Measurements from ENCODE around the gene MTCL3.

MTCL3 gene

GRCh38 chr6:127515794-127516661, 3.1 kb downstream of the MTCL3 start:
- no peaks in the 10 kb centered on the region for H3K36me3 Mint-ChIP-seq (ENCODE audit: insufficient read depth)
- no peak for TF ChIP-seq CTCF (IDR thresholded peaks at IDR 0.05; ENCODE audit: unreplicated experiment)
- H3K9me3 Mint-ChIP-seq (ENCODE audit: low read depth), result no peaks in the 10 kb centered on the region
- peaks cover 71% of the 10 kb centered on the region for H3K27me3 Mint-ChIP-seq
- H3K4me3 Mint-ChIP-seq (ENCODE audit: low read depth), result peak overlapping the region; percentile 71
- DNase-seq (ENCODE audit: low spot score, unreplicated experiment), result peak; percentile 67
- H3K27ac Mint-ChIP-seq, result no peak overlapping the region
- H3K4me1 Mint-ChIP-seq (ENCODE audit: low read depth), result peaks cover 12% of the 10 kb centered on the region

DNA sequence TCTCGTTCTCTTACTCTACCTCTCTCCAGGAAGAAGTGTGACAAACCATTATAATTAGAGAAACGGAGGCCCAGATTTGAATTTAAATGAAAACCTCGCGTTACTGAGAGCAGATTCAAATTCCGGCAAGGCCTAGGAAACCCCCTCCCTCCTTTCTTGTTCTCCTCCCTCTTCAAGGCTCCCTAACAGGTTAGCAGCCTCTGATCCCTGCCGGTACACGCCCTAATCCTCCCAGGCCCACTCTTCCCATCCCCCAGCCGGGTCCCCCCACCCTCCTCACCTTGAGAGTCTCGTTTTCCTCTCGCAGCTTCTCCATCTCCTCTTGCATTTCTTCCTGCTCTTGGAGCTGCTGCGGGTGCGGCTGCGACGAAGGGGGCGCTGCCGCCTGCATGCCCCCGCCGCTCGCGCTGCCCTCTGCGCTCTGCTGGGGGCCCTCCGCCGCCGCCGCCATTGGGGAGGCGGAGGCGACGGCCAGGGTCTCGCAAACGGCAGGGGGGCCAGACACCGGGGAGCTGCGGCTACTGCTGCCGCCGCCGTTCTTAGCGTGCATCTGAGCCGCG, 3.8 kb downstream of the MTCL3 start:
- Mint-ChIP-seq H3K9me3 (ENCODE audit: low read depth) (no peaks in the 10 kb centered on the region), H3K4me3 (ENCODE audit: low read depth) (peak overlapping the region; percentile 68), H3K27me3 (peaks cover 70% of the 10 kb centered on the region), H3K36me3 (ENCODE audit: insufficient read depth) (no peaks in the 10 kb centered on the region), H3K27ac (no peak overlapping the region), H3K4me1 (ENCODE audit: low read depth) (peaks cover 12% of the 10 kb centered on the region)
- DNase-seq (ENCODE audit: low spot score, unreplicated experiment), result peak; percentile 12
- no peak for TF ChIP-seq CTCF (IDR thresholded peaks at IDR 0.05; ENCODE audit: unreplicated experiment)

- no peak for TF ChIP-seq CTCF (IDR thresholded peaks at IDR 0.05; ENCODE audit: unreplicated experiment)
- Mint-ChIP-seq H3K4me3 (ENCODE audit: low read depth) (peak overlapping the region; percentile 68), H3K27me3 (peaks cover 65% of the 10 kb centered on the region), H3K9me3 (ENCODE audit: low read depth) (no peaks in the 10 kb centered on the region), H3K4me1 (ENCODE audit: low read depth) (peaks cover 12% of the 10 kb centered on the region), H3K27ac (no peak overlapping the region), H3K36me3 (ENCODE audit: insufficient read depth) (no peaks in the 10 kb centered on the region)
- peak; percentile 19 for DNase-seq (ENCODE audit: low spot score, unreplicated experiment)
Observed at GRCh38 chr6:127514773-127515227, 4.3 kb downstream of the MTCL3 start.

DNA sequence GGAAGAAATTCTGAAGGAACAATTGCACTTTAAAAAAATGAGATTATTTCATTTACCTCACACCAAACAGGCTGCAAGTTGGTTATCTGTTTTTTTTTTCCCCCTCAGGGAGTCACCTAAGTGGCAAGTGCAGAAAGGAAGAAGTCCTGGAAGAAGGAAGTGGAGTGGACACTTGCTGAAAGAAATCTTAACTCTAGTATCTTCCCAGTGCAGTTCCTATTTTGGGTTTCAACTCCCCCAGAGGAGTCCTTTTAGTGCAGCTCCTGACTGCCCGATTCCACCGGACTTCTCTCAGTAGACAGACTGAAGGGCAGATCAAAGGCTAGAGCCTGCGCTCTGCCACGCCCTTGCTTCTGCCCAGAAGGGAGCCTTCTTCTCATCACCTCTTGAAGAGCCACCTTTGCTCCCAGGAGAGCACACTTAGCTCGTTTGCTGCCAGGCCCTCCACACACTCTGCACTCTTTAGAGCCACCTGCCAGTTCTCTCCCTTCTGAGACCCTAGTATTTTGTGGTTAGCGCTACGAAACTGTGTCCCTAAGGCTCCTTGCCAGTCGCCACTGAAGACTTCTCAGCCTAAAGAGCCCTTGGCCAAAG, 4.9 kb downstream of the MTCL3 start:
- Mint-ChIP-seq H3K27ac (no peak overlapping the region), H3K36me3 (ENCODE audit: insufficient read depth) (no peaks in the 10 kb centered on the region), H3K27me3 (peaks cover 60% of the 10 kb centered on the region), H3K9me3 (ENCODE audit: low read depth) (no peaks in the 10 kb centered on the region), H3K4me3 (ENCODE audit: low read depth) (peak overlapping the region; percentile 68), H3K4me1 (ENCODE audit: low read depth) (peaks cover 12% of the 10 kb centered on the region)
- TF ChIP-seq CTCF (IDR thresholded peaks at IDR 0.05; ENCODE audit: unreplicated experiment), result no peak
- DNase-seq (ENCODE audit: low spot score, unreplicated experiment), result no peak

DNA sequence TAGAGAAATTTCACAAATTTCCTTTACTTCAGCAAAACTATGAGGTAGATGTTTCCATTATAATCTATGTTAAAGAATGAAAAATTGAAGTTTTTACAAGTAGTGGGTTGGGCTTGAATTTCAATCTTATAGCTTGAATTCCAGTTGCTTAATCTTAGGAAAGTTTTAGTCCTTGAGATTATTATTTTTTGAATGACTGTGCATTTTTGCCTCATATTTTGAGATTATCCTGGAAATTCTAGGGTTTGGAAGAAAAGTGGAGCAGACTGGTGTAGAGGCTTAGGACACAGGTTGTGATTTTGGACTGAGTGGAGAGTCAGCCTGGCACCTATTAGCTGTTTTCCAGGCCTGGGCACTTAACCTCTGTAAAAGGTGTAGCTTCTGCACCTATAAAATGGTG, 5.7 kb downstream of the MTCL3 start:
- Mint-ChIP-seq H3K27ac (no peak overlapping the region), H3K4me3 (ENCODE audit: low read depth) (no peak overlapping the region), H3K9me3 (ENCODE audit: low read depth) (no peaks in the 10 kb centered on the region), H3K27me3 (peaks cover 52% of the 10 kb centered on the region), H3K36me3 (ENCODE audit: insufficient read depth) (no peaks in the 10 kb centered on the region), H3K4me1 (ENCODE audit: low read depth) (peaks cover 12% of the 10 kb centered on the region)
- DNase-seq (ENCODE audit: low spot score, unreplicated experiment), result no peak
- no peak for TF ChIP-seq CTCF (IDR thresholded peaks at IDR 0.05; ENCODE audit: unreplicated experiment)
